ENCODE results near the gene GPC3. TPM values are rescaled to one million over a fixed set of nuclear protein-coding genes. Genes with fewer than 3 reads are reported as not detected.

Gene GPC3
- polyA plus RNA-seq, 3 donors: not detected

DNA sequence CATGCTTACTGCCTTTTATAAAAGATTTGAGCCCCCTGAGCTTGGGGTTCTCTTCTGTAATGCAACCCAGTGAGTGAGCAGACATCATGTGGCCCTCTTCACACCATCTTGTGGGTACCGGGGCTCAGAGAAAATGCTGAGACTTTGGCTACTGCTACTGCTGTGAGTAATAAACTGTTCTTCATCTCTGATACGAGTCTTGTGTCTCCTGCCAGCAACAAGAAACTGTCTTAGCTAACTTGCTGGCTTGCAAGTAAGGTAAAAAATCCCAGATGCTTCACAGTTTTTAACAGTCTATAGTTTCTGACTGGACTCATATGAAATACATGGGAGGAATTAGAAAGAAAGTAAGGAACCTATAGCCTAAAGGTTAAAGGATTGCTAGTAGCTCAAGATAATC lies 148.3 kb downstream of the GPC3 start:
- no peak for DNase-seq
- no peak overlapping the region for H3K4me3 Mint-ChIP-seq
- H3K4me1 ChIP-seq (ENCODE audit: control insufficient read depth in 1 of 2, insufficient read depth in 2 of 2, low read length in 2 of 2): no peaks in the 10 kb centered on the region
- H3K79me2 ChIP-seq (ENCODE audit: insufficient read depth, low read length): no peaks in the 10 kb centered on the region
- H3K36me3 Mint-ChIP-seq: no peaks in the 10 kb centered on the region
- no peak overlapping the region for H3K27ac ChIP-seq (ENCODE audit: low read depth in 1 of 2, low read length in 2 of 2)
- no peak overlapping the region for H3K9ac ChIP-seq (ENCODE audit: insufficient read depth, low read length, poor library complexity, severe bottlenecking)
- H3K4me3 ChIP-seq (replicated peaks in 1 of 3; ENCODE audit: low read depth in 2 of 3, low read length in 3 of 3): no peak overlapping the region
- no peaks in the 10 kb centered on the region for H3K4me1 Mint-ChIP-seq
- no peaks in the 10 kb centered on the region for H3K9me3 ChIP-seq (replicated peaks in 1 of 2; ENCODE audit: control insufficient read depth in 1 of 2, insufficient read depth in 1 of 2, low read length in 2 of 2)
- no peaks in the 10 kb centered on the region for H4K20me1 ChIP-seq (ENCODE audit: insufficient read depth, low read length)
- intact Hi-C loops (cut with micrococcal nuclease): no loop called here
- no peak overlapping the region for H3K27ac Mint-ChIP-seq
- no peaks in the 10 kb centered on the region for H3K9me3 Mint-ChIP-seq
- WGBS (ENCODE audit: insufficient coverage): no CpG with 5 or more reads among the region's 2 CpGs
- H3K27me3 Mint-ChIP-seq (ENCODE audit: low read depth in 3 of 3): peaks cover 0 to 9% (median 1%) of the 10 kb centered on the region in 3 donors
- no peak overlapping the region for H2AFZ ChIP-seq (ENCODE audit: insufficient read depth, low read depth, low read length, poor library complexity, severe bottlenecking)
- TF ChIP-seq, protein P1, sequence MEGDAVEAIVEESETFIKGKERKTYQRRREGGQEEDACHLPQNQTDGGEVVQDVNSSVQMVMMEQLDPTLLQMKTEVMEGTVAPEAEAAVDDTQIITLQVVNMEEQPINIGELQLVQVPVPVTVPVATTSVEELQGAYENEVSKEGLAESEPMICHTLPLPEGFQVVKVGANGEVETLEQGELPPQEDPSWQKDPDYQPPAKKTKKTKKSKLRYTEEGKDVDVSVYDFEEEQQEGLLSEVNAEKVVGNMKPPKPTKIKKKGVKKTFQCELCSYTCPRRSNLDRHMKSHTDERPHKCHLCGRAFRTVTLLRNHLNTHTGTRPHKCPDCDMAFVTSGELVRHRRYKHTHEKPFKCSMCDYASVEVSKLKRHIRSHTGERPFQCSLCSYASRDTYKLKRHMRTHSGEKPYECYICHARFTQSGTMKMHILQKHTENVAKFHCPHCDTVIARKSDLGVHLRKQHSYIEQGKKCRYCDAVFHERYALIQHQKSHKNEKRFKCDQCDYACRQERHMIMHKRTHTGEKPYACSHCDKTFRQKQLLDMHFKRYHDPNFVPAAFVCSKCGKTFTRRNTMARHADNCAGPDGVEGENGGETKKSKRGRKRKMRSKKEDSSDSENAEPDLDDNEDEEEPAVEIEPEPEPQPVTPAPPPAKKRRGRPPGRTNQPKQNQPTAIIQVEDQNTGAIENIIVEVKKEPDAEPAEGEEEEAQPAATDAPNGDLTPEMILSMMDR (IDR thresholded peaks at IDR 0.05): no peak
- no peaks in the 10 kb centered on the region for H3K36me3 ChIP-seq (replicated peaks in 1 of 2; ENCODE audit: control insufficient read depth in 1 of 2, insufficient read depth in 2 of 2, low read length in 2 of 2)
- peaks cover 0 to 3% of the 10 kb centered on the region in 2 donors for H3K27me3 ChIP-seq (ENCODE audit: control insufficient read depth in 2 of 2, insufficient read depth in 2 of 2, low read length in 2 of 2)
- H3K4me2 ChIP-seq (replicated peaks; ENCODE audit: extremely low read depth, low read length, poor library complexity, severe bottlenecking): no peak overlapping the region

DNA sequence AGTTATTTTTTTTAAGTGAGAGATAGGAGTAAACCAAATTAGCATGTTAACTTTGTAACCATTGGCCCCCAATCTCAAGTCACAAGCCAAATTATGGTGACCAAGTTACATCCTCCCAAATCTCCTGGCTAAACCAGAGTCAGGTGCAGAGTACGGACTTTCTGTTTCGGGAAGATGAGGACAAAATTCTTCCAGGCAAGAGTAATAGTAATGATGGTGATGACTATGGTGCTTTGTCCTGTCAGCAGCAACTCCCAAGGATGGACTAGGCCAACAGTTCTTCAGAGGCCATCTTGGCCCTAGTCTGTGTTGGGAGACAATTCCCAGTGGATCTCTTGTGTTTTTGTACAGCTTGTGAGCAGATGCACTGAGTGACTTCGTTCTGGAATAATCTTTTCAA lies 148.8 kb downstream of the GPC3 start:
- no peak overlapping the region for H2AFZ ChIP-seq (ENCODE audit: insufficient read depth, low read depth, low read length, poor library complexity, severe bottlenecking)
- peaks cover 0 to 3% of the 10 kb centered on the region in 2 donors for H3K27me3 ChIP-seq (ENCODE audit: control insufficient read depth in 2 of 2, insufficient read depth in 2 of 2, low read length in 2 of 2)
- Mint-ChIP-seq H3K4me3 (no peak overlapping the region), H3K36me3 (no peaks in the 10 kb centered on the region), H3K27ac (no peak overlapping the region), H3K27me3 (ENCODE audit: low read depth in 3 of 3) (peaks cover 0 to 8% (median 1%) of the 10 kb centered on the region in 3 donors), H3K9me3 (no peaks in the 10 kb centered on the region), H3K4me1 (no peaks in the 10 kb centered on the region)
- no peak overlapping the region for H3K9ac ChIP-seq (ENCODE audit: insufficient read depth, low read length, poor library complexity, severe bottlenecking)
- no peaks in the 10 kb centered on the region for H4K20me1 ChIP-seq (ENCODE audit: insufficient read depth, low read length)
- H3K4me2 ChIP-seq (replicated peaks; ENCODE audit: extremely low read depth, low read length, poor library complexity, severe bottlenecking): no peak overlapping the region
- H3K27ac ChIP-seq (ENCODE audit: low read depth in 1 of 2, low read length in 2 of 2): no peak overlapping the region
- DNase-seq: no peak
- no peak overlapping the region for H3K4me3 ChIP-seq (replicated peaks in 1 of 3; ENCODE audit: low read depth in 2 of 3, low read length in 3 of 3)
- H3K4me1 ChIP-seq (ENCODE audit: control insufficient read depth in 1 of 2, insufficient read depth in 2 of 2, low read length in 2 of 2): no peaks in the 10 kb centered on the region
- no peaks in the 10 kb centered on the region for H3K9me3 ChIP-seq (replicated peaks in 1 of 2; ENCODE audit: control insufficient read depth in 1 of 2, insufficient read depth in 1 of 2, low read length in 2 of 2)
- intact Hi-C loops (cut with micrococcal nuclease): no loop called here
- no CpG with 5 or more reads among the region's 3 CpGs for WGBS (ENCODE audit: insufficient coverage)
- no peaks in the 10 kb centered on the region for H3K79me2 ChIP-seq (ENCODE audit: insufficient read depth, low read length)
- TF ChIP-seq, protein P1 (IDR thresholded peaks at IDR 0.05): no peak
- H3K36me3 ChIP-seq (replicated peaks in 1 of 2; ENCODE audit: control insufficient read depth in 1 of 2, insufficient read depth in 2 of 2, low read length in 2 of 2): no peaks in the 10 kb centered on the region
